ENCODE data around the gene SUSD4.

Gene SUSD4

GRCh38 chr1:223231581-223231980, 132.4 kb downstream of the SUSD4 start:
- DNase-seq (ENCODE audit: low read depth in 1 of 2, low spot score in 1 of 2) = no peak

GRCh38 chr1:223231011-223231572, 132.9 kb downstream of the SUSD4 start:
- DNase-seq (ENCODE audit: low read depth in 1 of 2, low spot score in 1 of 2) = no peak

DNA sequence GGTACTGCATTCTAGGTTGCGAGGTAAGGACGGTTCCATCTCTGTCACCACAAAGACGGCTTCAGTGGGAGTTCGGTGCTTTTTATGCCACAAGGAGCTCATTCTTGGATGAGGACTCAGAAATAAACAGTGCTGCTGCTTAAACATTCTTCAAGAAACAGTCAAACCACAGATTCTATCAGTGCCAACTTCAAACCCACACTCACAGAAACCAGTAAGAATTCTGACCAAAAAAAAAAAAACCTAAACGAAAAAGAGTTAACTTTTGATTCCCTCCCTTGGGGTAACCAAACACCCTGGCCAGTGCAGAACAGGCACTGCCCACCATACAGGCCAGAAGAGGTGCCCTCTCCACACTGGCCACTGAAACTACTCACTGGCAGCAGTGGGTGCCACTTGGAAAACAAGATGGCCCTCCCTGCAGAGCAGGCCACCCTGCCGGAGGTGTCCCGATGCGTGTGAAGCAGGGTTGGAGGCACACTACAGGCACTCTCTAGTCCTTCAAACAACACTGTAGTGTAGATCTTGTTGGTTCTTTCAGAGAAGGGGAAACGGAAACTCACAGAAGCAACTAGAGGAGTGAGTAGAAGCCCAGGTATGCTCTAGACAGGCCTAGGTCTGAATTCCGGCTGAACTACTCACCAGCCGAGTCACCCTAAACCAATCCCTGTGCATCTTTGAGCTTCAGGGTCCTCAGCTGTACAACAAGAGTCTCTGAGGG, 133.7 kb downstream of the SUSD4 start:
- no peak for DNase-seq (ENCODE audit: low read depth in 1 of 2, low spot score in 1 of 2)

- DNase-seq (ENCODE audit: low read depth in 1 of 2, low spot score in 1 of 2) = no peak
Measured at GRCh38 chr1:223229756-223230155, 134.2 kb downstream of the SUSD4 start.

DNA sequence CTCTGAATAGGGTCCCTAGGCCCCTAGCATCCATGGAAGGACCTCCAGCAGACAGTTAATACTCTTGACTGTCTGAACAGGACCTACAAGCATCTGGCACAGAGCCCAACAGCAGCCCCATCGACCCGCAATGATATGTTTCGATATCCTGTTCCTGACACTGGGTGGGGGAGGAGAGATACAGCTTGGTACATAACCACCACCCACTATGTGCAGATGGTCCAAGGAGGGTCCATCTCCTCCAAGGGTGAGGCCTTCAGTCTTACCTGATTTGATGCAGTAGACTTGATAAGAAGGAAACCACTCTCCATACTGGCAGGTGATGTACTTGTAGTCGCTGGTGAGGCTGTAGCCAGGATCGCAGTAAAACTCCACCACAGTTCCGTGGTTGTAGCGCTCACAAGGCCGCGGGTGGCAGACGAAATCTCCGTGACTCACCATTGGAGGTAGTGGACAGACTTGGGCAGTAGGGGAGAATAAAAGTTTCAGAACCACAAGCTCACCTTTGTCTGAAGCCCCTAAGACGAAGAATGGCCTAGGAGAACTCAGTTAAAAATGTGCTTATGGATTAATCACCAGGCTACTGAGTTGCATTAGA, 134.9 kb downstream of the SUSD4 start:
- no peak for DNase-seq (ENCODE audit: low read depth in 1 of 2, low spot score in 1 of 2)

- no peak for DNase-seq (ENCODE audit: low read depth in 1 of 2, low spot score in 1 of 2)
Measured at GRCh38 chr1:223228201-223228600, 135.8 kb downstream of the SUSD4 start.

- DNase-seq (ENCODE audit: low read depth in 1 of 2, low spot score in 1 of 2) = no peak
Measured at GRCh38 chr1:223227486-223228196, 136.3 kb downstream of the SUSD4 start.

DNA sequence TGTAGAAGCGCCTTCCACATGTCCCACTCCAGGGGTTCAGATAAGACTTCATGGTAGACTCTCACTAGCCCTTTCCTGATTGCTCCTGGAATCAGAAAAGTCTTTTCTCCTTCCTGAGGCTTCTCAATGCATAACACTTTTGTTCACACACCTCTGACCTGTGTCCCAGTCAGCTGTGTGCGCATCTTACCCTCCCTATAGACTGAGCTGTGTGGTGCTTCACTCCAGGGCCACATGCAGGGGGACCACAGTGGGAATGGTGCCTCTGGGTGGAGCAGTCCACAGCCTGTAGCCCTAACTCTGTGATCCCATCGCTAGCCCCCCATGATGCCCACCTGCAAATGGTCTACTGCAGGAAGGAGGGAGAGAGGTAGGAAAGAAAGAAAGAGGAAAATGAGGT, 136.9 kb downstream of the SUSD4 start:
- no peak for DNase-seq (ENCODE audit: low read depth in 1 of 2, low spot score in 1 of 2)

DNA sequence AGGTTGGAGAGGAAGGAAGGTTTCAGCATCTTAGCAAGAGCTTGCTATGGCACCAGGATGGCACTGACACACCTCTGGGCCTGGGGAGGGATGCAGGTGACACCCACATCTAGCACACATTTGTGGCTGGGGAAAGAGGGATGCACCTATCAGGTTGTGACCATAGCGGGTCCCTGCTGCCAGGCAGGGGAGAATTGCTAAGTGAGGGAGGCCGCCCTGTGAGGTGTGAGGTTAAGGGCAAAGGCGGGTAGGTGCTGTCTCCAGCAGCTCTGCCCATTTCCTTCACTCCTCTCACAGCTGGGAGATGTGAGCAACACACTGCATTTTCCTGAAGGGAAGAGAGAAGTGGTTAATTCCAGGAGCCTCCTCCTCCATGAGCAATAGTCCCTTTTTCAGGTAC, 137.7 kb downstream of the SUSD4 start:
- DNase-seq (ENCODE audit: low read depth in 1 of 2, low spot score in 1 of 2) = no peak

GRCh38 chr1:223225481-223225880, 138.5 kb downstream of the SUSD4 start:
- DNase-seq (ENCODE audit: low read depth in 1 of 2, low spot score in 1 of 2) = no peak

DNA sequence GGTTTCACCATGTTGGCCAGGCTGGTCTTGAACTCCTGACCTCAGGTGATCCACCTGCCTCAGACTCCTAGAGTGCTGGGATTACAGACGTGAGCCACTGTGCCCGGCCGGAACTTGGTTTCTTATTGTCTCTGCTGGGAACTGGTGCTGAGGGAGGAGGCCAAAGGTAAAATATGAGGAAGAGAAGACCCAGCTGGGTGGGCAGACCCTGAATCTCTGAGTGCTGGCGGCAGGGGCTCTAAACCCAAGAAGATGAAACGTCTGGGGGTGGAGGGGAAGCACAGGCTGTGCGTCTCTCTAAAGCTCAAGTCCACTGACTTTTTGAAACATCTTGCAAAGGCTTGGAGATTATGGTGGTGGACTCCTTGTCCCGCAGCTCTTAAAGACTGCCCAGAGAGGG, 138.9 kb downstream of the SUSD4 start:
- no peak for DNase-seq (ENCODE audit: low read depth in 1 of 2, low spot score in 1 of 2)

DNA sequence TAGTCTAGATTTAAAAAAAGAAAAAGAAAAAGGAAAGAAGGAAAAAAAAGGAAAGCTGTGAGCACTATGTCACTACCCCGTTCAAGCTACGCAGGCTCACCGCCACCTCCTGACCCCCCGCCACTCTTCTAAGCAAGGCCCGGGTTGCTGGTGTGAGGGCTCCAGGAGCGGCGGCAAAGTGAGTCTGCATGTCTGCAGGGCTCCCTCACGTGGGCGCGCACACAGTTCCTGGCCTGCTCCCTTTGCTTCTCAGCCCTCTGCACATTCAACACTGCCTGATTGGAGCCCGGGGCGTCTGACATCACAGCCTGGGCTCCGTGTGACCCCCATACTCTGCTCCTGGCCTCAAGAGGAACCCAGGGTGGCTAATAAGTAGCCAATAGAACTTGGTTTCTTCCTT, 139.5 kb downstream of the SUSD4 start:
- DNase-seq (ENCODE audit: low read depth in 1 of 2, low spot score in 1 of 2) = no peak

DNA sequence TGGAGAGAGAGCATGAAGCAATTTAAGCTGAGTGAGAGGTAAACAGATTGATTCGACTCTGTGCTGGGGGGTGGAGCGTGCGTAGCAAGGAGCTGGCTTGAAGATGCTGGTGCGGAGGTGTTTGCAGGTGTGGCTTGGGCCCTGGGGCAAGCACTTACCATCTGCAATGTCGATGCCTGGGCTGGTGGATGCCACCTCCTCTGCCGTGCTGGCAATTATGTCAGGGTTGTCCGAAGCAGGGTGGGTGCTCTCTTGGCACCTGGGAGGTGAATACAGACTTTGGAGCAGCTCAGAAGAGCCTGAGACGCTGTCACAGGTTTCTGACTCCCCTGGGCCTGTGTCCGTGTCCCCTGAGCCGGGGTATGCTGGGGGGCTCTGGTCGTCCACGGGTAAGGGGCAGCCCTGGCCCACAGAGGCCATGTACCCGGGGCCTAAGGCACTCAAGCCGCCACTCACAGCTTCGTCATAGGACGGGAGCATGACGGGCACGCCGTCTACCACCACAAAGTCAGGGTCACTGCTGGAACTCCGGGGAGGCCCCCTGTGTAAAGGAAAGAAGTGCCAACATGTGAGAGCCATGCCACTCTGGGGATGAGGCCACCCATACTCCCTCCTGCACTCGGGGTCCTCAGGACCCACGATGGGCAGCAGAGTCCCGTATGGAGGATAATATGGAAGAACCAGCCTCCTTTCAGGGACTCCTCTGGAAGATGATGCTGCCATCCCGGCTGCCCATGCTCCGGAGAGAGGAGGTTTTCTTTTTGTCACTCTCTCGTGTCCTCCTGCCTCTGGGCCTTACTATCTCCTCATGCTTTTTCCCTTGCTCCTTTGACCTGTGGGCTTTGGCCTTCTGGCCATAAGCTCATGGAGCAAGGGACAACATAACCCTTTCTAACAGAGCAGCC, 140.6 kb downstream of the SUSD4 start:
- DNase-seq (ENCODE audit: low read depth in 1 of 2, low spot score in 1 of 2) = no peak

GRCh38 chr1:223222377-223222776, 141.6 kb downstream of the SUSD4 start:
- no peak for DNase-seq (ENCODE audit: low read depth in 1 of 2, low spot score in 1 of 2)

- no peak for DNase-seq (ENCODE audit: low read depth in 1 of 2, low spot score in 1 of 2)
Measured at GRCh38 chr1:223221686-223222085, 142.3 kb downstream of the SUSD4 start.

GRCh38 chr1:223219846-223220610, 143.9 kb downstream of the SUSD4 start:
- no peak for DNase-seq (ENCODE audit: low read depth in 1 of 2, low spot score in 1 of 2)

DNA sequence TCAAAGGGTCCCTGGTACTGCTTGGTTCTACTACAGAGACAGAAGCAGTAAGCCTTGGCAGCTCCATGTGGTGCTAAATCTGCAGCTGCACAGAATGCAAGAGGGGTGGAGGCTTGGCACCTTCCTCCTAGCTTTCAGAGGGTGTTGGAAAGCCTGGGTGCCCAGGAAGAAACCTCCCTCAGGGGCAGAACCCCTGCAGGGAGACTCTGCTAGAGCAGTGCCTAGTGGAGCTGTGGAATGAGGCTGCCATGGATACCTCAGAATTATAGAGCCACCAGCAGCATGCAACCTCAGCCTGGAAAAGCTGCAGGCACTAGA, 144.7 kb downstream of the SUSD4 start:
- DNase-seq (ENCODE audit: low read depth in 1 of 2, low spot score in 1 of 2) = no peak

GRCh38 chr1:223217781-223218180, 146.2 kb downstream of the SUSD4 start:
- DNase-seq (ENCODE audit: low read depth in 1 of 2, low spot score in 1 of 2) = no peak

DNA sequence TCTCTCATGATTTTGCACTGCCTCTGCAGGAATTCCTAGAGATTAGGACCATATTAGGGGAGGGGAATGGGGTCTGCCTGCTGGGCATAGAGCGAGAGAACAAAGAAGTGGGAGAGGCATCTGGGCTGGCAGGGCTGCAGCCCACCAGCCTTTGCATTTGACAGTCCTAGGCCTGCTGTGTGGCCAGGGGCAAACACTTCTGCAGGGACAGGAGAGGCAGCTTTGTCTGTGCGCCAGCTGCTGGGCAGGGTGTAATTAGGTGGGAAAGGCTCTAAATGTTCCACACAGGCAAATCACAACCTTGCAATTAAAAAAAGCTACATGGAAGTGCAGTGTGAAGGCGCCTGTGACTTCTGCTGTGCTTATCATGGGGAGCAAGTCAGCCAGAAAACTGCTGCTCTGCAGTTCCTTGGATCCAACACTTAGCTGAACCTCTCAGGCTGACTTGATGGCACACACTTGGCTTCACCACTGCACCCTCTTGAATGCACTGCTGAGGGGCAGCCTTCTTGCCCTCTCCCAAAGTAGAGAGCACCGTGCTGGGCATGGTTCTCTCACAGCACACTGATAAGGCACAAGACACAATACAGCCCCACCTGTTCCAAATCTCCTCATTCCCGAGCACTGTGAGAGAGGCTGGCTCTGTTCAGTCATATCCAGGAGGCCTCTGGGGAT, 147.3 kb downstream of the SUSD4 start:
- no peak for DNase-seq (ENCODE audit: low read depth in 1 of 2, low spot score in 1 of 2)

- no peak for DNase-seq (ENCODE audit: low read depth in 1 of 2, low spot score in 1 of 2)
Measured at GRCh38 chr1:223216074-223216473, 147.9 kb downstream of the SUSD4 start.
